H9 (cell line): Measurements from ENCODE around the gene F2. TPM values are rescaled to one million over a fixed set of nuclear protein-coding genes. Genes with fewer than 3 reads are reported as not detected.

Experiments used
- DNase-seq: peaks from one replicate; pipeline ENCODE4 v3.0.0-alpha.2; 2017
- H2AFZ ChIP-seq: one replicate; pipeline ENCODE4 v1.6.1; 2013; ENCODE audit warnings: mild to moderate bottlenecking, low read length, control low read depth, moderate library complexity
- H2AK5ac ChIP-seq: 2 replicates; pipeline ENCODE4 v1.6.1; 2013; ENCODE audit warnings: low read length, control low read depth, mixed read lengths; ENCODE audit not compliant: insufficient read length
- H2BK120ac ChIP-seq: one replicate; pipeline ENCODE4 v1.6.1; 2013; ENCODE audit warnings: low read depth, mild to moderate bottlenecking, low read length, control low read depth, inconsistent platforms; ENCODE audit not compliant: poor library complexity, severe bottlenecking
- H2BK12ac ChIP-seq: 2 replicates; pipeline ENCODE4 v1.6.1; 2013; ENCODE audit warnings: low read length, control low read depth, mixed read lengths, low read depth; ENCODE audit not compliant: insufficient read length
- H2BK15ac ChIP-seq: 2 replicates; pipeline ENCODE4 v1.6.1; 2013; ENCODE audit warnings: low read depth, low read length, control low read depth
- H2BK20ac ChIP-seq: one replicate; pipeline ENCODE4 v1.6.1; 2013; ENCODE audit warnings: low read depth, mild to moderate bottlenecking, low read length, control low read depth, inconsistent platforms; ENCODE audit not compliant: poor library complexity, severe bottlenecking
- H2BK5ac ChIP-seq: 2 replicates; pipeline ENCODE4 v1.6.1; 2013; ENCODE audit warnings: low read length, control low read depth, mixed read lengths; ENCODE audit not compliant: insufficient read length
- H3K14ac ChIP-seq: 2 replicates; pipeline ENCODE4 v1.6.1; 2013; ENCODE audit warnings: low read length, control low read depth; ENCODE audit not compliant: insufficient read depth
- H3K18ac ChIP-seq: 2 replicates; pipeline ENCODE4 v1.6.1; 2013; ENCODE audit warnings: low read depth, mild to moderate bottlenecking, mixed read lengths, low read length, control low read depth; ENCODE audit not compliant: insufficient read length
- H3K23ac ChIP-seq: 2 replicates; pipeline ENCODE4 v1.6.1; 2013; ENCODE audit warnings: low read length, control low read depth, mixed read lengths, low read depth; ENCODE audit not compliant: insufficient read length
- H3K23me2 ChIP-seq: 2 replicates; pipeline ENCODE4 v1.6.1; 2013; ENCODE audit warnings: low read depth, mild to moderate bottlenecking, mixed read lengths, low read length, control low read depth; ENCODE audit not compliant: insufficient read length, poor library complexity, severe bottlenecking
- H3K27ac ChIP-seq: 2 replicates; pipeline ENCODE4 v1.5.1; 2013; ENCODE audit warnings: low read length, control low read depth, mixed read lengths, low read depth; ENCODE audit not compliant: insufficient read length
- H3K27me3 ChIP-seq: 2 replicates; pipeline ENCODE4 v1.6.1; 2013; ENCODE audit warnings: low read length, control low read depth, inconsistent platforms; ENCODE audit not compliant: insufficient read depth
- H3K4ac ChIP-seq: 2 replicates; pipeline ENCODE4 v1.6.1; 2013; ENCODE audit warnings: low read depth, mild to moderate bottlenecking, control low read depth, inconsistent platforms, low read length, moderate library complexity
- H3K4me1 ChIP-seq: 2 replicates; pipeline ENCODE4 v1.6.1; 2013; ENCODE audit warnings: low read length, control low read depth, inconsistent platforms; ENCODE audit not compliant: insufficient read depth
- H3K4me2 ChIP-seq: 2 replicates; pipeline ENCODE4 v1.6.1; 2013; ENCODE audit warnings: low read length, control low read depth, mixed read lengths; ENCODE audit not compliant: insufficient read length, insufficient read depth
- H3K56ac ChIP-seq: 2 replicates; pipeline ENCODE4 v1.6.1; 2013; ENCODE audit warnings: low read depth, mild to moderate bottlenecking, mixed read lengths, low read length, control low read depth; ENCODE audit not compliant: insufficient read length
- H3K79me1 ChIP-seq: 2 replicates; pipeline ENCODE4 v1.6.1; 2013; ENCODE audit warnings: low read depth, mild to moderate bottlenecking, moderate library complexity, low read length, control low read depth, inconsistent platforms; ENCODE audit not compliant: insufficient read depth, poor library complexity, severe bottlenecking
- H3K79me2 ChIP-seq: 2 replicates; pipeline ENCODE4 v1.6.1; 2013; ENCODE audit warnings: low read length, control low read depth, inconsistent platforms; ENCODE audit not compliant: insufficient read depth
- H3K9ac ChIP-seq: 2 replicates; pipeline ENCODE4 v1.6.1; 2013; ENCODE audit warnings: low read length, control low read depth, mixed read lengths; ENCODE audit not compliant: insufficient read length; ENCODE audit errors: extremely low read depth
- H3K9me3 ChIP-seq: one replicate; pipeline ENCODE4 v1.6.1; 2013; ENCODE audit warnings: low read depth, low read length, inconsistent platforms; ENCODE audit not compliant: control insufficient read depth
- H3T11ph ChIP-seq: one replicate; pipeline ENCODE4 v1.6.1; 2013; ENCODE audit warnings: mild to moderate bottlenecking, low read length, control low read depth, inconsistent platforms
- H4K20me1 ChIP-seq: one replicate; pipeline ENCODE4 v1.6.1; 2013; ENCODE audit not compliant: control insufficient read depth, insufficient read length, insufficient read depth
- H4K5ac ChIP-seq: 2 replicates; pipeline ENCODE4 v1.6.1; 2013; ENCODE audit warnings: low read depth, mild to moderate bottlenecking, mixed read lengths, low read length, control low read depth; ENCODE audit not compliant: insufficient read length
- H4K8ac ChIP-seq: replicated peaks from 2 replicates; pipeline ENCODE4 v1.6.1; 2013; ENCODE audit warnings: low read length, control low read depth, mixed read lengths, low read depth; ENCODE audit not compliant: insufficient read length
- H4K91ac ChIP-seq: 2 replicates; pipeline ENCODE4 v1.6.1; 2013; ENCODE audit warnings: low read depth, mild to moderate bottlenecking, moderate library complexity, mixed read lengths, low read length, control low read depth; ENCODE audit not compliant: insufficient read length
- H3K27ac Mint-ChIP-seq, 3 experiments: 2 replicates in 2 of 3; 3 replicates in 1 of 3; pipeline ENCODE4 v1.8.0; 2020 to 2021; ENCODE audit warnings: mixed read lengths in 3 of 3, mild to moderate bottlenecking in 1 of 3, moderate library complexity in 1 of 3
- H3K27me3 Mint-ChIP-seq: 2 replicates; pipeline ENCODE4 v1.8.0; 2021; ENCODE audit warnings: low read depth, mild to moderate bottlenecking, moderate library complexity, mixed read lengths
- H3K36me3 Mint-ChIP-seq, 3 experiments: 2 replicates in 2 of 3; 3 replicates in 1 of 3; pipeline ENCODE4 v1.8.0; 2020 to 2021; ENCODE audit warnings: low read depth in 3 of 3, mixed read lengths in 3 of 3; ENCODE audit not compliant: insufficient read depth in 1 of 3
- H3K4me1 Mint-ChIP-seq, 2 experiments: 2 replicates each; pipeline ENCODE4 v1.8.0; 2020; ENCODE audit warnings: mixed read lengths in 2 of 2
- H3K4me3 Mint-ChIP-seq, 2 experiments: 2 replicates in 1 of 2; 3 replicates in 1 of 2; pipeline ENCODE4 v1.8.0; 2020 to 2021; ENCODE audit warnings: mild to moderate bottlenecking in 2 of 2, mixed read lengths in 2 of 2, moderate library complexity in 1 of 2
- H3K9me3 Mint-ChIP-seq, 2 experiments: 2 replicates in 1 of 2; 3 replicates in 1 of 2; pipeline ENCODE4 v1.8.0; 2020; ENCODE audit warnings: mild to moderate bottlenecking in 2 of 2, mixed read lengths in 2 of 2, moderate library complexity in 1 of 2
- WGBS: extraction: QIAGEN DNeasy Blood & Tissue Kit; methylation state at CpG from one replicate; pipeline ENCODE4 v1.1.7; 2013; ENCODE audit warnings: missing lambda C conversion rate, low lambda C conversion rate, mixed read lengths; ENCODE audit not compliant: insufficient read length; ENCODE audit errors: extremely low coverage; 5-methylcytosine and 5-hydroxymethylcytosine counted together
- total RNA-seq: library from RNA; stranded (reverse); gene quantifications from 2 replicates; pipeline ENCODE4 v1.2.1, GENCODE V29; 2021
- TF ChIP-seq, protein P1 (sequence below): fragments of 200-600 bp; sonication (generic); conservative IDR thresholded peaks from 3 replicates; pipeline ENCODE4 v1.8.0; 2021; ENCODE audit warnings: antibody characterized with exemption, mild to moderate bottlenecking

F2 gene
- total RNA-seq, 1 experiment from 2014 or later, result not detected

- TF ChIP-seq, protein P1, sequence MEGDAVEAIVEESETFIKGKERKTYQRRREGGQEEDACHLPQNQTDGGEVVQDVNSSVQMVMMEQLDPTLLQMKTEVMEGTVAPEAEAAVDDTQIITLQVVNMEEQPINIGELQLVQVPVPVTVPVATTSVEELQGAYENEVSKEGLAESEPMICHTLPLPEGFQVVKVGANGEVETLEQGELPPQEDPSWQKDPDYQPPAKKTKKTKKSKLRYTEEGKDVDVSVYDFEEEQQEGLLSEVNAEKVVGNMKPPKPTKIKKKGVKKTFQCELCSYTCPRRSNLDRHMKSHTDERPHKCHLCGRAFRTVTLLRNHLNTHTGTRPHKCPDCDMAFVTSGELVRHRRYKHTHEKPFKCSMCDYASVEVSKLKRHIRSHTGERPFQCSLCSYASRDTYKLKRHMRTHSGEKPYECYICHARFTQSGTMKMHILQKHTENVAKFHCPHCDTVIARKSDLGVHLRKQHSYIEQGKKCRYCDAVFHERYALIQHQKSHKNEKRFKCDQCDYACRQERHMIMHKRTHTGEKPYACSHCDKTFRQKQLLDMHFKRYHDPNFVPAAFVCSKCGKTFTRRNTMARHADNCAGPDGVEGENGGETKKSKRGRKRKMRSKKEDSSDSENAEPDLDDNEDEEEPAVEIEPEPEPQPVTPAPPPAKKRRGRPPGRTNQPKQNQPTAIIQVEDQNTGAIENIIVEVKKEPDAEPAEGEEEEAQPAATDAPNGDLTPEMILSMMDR, result no peak
- peak overlapping the region; percentile 44; the same call in 1 of the 2 replicates for H2BK15ac ChIP-seq
- H3K4ac ChIP-seq, result no peak overlapping the region
- Mint-ChIP-seq H3K36me3 (peaks cover 12 to 31% (median 27%) of the 10 kb centered on the region in 3 experiments; a peak in 6 of 7 replicates), H3K4me3 (no peak overlapping the region), H3K4me1 (peaks cover 14 to 16% of the 10 kb centered on the region in 2 experiments), H3K9me3 (no peaks in the 10 kb centered on the region), H3K27ac (peak overlapping the region in 2 of 3 experiments; percentile 70 to 76; a peak in 2 of 7 replicates), H3K27me3 (no peaks in the 10 kb centered on the region; the same call in 1 of the 2 replicates)
- no peaks in the 10 kb centered on the region for H4K20me1 ChIP-seq
- H4K5ac ChIP-seq, result no peak overlapping the region
- DNase-seq, result no peak
- H3K27ac ChIP-seq, result no peak overlapping the region
- no CpG with 5 or more reads among the region's 15 CpGs for WGBS
- no peak overlapping the region for H2BK20ac ChIP-seq
- H3K18ac ChIP-seq, result no peak overlapping the region
- no peak overlapping the region for H3K4me2 ChIP-seq
- H2BK5ac ChIP-seq, result no peak overlapping the region
- no peak overlapping the region for H2BK120ac ChIP-seq
- H3K27me3 ChIP-seq, result no peaks in the 10 kb centered on the region
- H4K91ac ChIP-seq, result no peak overlapping the region
- no peak overlapping the region for H2AFZ ChIP-seq
- H3K9ac ChIP-seq, result no peak overlapping the region
- H3T11ph ChIP-seq, result no peak overlapping the region
- H3K79me2 ChIP-seq, result no peaks in the 10 kb centered on the region
- H3K14ac ChIP-seq, result no peak overlapping the region; the same call in 1 of the 2 replicates
- no peak overlapping the region for H3K23ac ChIP-seq
- H4K8ac ChIP-seq, result no peak overlapping the region
- no peaks in the 10 kb centered on the region for H3K9me3 ChIP-seq
- no peaks in the 10 kb centered on the region for H3K79me1 ChIP-seq
- H3K56ac ChIP-seq, result no peak overlapping the region
- H2AK5ac ChIP-seq, result no peak overlapping the region
- H3K23me2 ChIP-seq, result no peaks in the 10 kb centered on the region
- H2BK12ac ChIP-seq, result no peak overlapping the region
- H3K4me1 ChIP-seq, result no peaks in the 10 kb centered on the region
Measured at GRCh38 chr11:46676436-46677158, 42.4 kb upstream of the F2 start.
